ENCODE measurements around the gene REP15.
"Not testable (repeated sequence)": the region's sequence is repeated elsewhere in the genome, so short reads cannot be mapped to it uniquely, and the experiment has no call there.

The REP15 gene

DNA sequence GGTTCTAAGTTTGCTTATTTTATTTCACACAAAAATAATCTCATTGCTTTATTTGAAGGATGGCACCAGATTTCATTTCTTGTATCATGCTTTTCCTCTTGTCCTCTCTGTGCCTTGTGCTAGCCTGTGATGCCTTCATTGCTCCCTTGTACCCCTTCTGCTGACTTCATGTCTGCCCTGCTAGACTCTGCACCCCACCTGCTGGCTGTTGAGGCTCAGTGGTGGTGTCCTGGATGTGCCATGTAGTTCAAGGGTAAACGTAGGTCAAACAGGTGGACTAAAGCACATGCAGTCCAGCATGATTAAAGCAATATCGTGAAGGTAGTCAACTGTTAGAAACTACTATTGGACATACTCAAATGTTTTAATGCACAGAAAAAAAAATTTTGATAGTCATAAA lies 36.0 kb downstream of the REP15 start:
- no peak overlapping the region for H3K4me3 ChIP-seq (ENCODE audit: control insufficient read depth, low read depth, low read length)
- TF ChIP-seq CTCF (IDR thresholded peaks at IDR 0.05; ENCODE audit: control insufficient read depth, insufficient read depth, low read depth, low read length, missing control alignments) = peak; percentile 36
- no peak for DNase-seq (ENCODE audit: low read depth)

DNA sequence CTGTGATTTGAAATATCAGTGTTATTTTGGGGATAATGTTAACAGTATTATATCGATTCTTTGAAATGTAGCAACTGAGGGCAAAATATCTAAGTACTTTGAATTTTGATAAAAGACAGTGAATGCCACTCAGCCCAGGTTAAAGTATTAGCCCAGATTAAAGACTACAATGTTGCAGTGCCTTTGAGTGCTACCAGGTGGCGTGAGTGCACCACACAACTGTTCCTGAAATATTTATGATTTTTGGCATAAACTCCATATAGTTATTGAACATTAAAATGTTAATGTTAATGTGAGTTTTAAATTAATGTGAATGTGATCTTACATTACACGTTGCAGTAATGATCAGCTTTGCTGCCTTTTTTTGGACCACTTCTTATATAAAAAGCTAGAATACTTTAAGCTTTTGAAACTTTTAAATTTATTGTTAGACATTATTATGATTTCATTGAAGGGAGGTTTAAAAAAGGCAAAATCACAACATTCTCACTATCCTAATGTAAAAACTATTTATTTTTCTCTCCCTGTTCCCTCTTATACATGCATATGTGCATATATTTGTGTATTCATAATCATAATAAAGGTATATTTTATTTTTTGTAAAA lies 36.9 kb downstream of the REP15 start:
- TF ChIP-seq CTCF (IDR thresholded peaks at IDR 0.05; ENCODE audit: control insufficient read depth, insufficient read depth, low read depth, low read length, missing control alignments) = peak; percentile 86
- DNase-seq (ENCODE audit: low read depth) = no peak
- no peak overlapping the region for H3K4me3 ChIP-seq (ENCODE audit: control insufficient read depth, low read depth, low read length)

- no peak overlapping the region for H3K4me3 ChIP-seq (ENCODE audit: control insufficient read depth, low read depth, low read length)
- TF ChIP-seq CTCF (IDR thresholded peaks at IDR 0.05; ENCODE audit: control insufficient read depth, insufficient read depth, low read depth, low read length, missing control alignments) = no peak
- DNase-seq (ENCODE audit: low read depth) = no peak
Observed at GRCh38 chr12:27733791-27734190, 37.5 kb downstream of the REP15 start.

- not testable (repeated sequence) for DNase-seq (ENCODE audit: low read depth); H3K4me3 ChIP-seq (ENCODE audit: control insufficient read depth, low read depth, low read length)
Observed at GRCh38 chr12:27734321-27734720, 38.1 kb downstream of the REP15 start.

GRCh38 chr12:27743601-27744000 lies 47.4 kb downstream of the REP15 start:
- TF ChIP-seq CTCF (IDR thresholded peaks at IDR 0.05; ENCODE audit: control insufficient read depth, insufficient read depth, low read depth, low read length, missing control alignments) = no peak
- no peak overlapping the region for H3K4me3 ChIP-seq (ENCODE audit: control insufficient read depth, low read depth, low read length)
- no peak for DNase-seq (ENCODE audit: low read depth)

DNA sequence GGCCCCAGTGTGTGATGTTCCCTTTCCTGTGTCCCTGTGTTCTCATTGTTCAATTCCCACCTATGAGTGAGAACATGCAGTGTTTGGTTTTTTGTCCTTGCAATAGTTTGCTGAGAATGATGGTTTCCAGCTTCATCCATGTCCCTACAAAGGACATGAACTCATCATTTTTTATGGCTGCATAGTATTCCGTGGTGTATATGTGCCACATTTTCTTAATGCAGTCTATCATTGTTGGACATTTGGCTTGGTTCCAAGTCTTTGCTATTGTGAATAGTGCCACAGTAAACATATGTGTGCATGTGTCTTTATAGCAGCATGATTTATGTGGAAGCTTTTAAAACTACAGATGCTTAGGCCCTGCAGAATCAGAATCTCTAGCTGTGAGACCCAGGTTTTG lies 49.5 kb downstream of the REP15 start:
- not testable (repeated sequence) for H3K4me3 ChIP-seq (ENCODE audit: control insufficient read depth, low read depth, low read length); DNase-seq (ENCODE audit: low read depth)

Measured in AG09309 (cell line).